Measurements from ENCODE around the gene PDZK1IP1.

GRCh38 chr1:47190509-47190855 lies 646 bp upstream of the PDZK1IP1 start:
- TF ChIP-seq, protein P1, sequence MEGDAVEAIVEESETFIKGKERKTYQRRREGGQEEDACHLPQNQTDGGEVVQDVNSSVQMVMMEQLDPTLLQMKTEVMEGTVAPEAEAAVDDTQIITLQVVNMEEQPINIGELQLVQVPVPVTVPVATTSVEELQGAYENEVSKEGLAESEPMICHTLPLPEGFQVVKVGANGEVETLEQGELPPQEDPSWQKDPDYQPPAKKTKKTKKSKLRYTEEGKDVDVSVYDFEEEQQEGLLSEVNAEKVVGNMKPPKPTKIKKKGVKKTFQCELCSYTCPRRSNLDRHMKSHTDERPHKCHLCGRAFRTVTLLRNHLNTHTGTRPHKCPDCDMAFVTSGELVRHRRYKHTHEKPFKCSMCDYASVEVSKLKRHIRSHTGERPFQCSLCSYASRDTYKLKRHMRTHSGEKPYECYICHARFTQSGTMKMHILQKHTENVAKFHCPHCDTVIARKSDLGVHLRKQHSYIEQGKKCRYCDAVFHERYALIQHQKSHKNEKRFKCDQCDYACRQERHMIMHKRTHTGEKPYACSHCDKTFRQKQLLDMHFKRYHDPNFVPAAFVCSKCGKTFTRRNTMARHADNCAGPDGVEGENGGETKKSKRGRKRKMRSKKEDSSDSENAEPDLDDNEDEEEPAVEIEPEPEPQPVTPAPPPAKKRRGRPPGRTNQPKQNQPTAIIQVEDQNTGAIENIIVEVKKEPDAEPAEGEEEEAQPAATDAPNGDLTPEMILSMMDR (IDR thresholded peaks at IDR 0.05): no peak
- TF ChIP-seq POLR2A (IDR thresholded peaks at IDR 0.05): no peak
- TF ChIP-seq POLR2AphosphoS5 (IDR thresholded peaks at IDR 0.05): no peak
